ENCODE results near the gene LUM. TPM values are rescaled to one million over a fixed set of nuclear protein-coding genes. Genes with fewer than 3 reads are reported as not detected.
"Not testable (repeated sequence)": the region's sequence is repeated elsewhere in the genome, so short reads cannot be mapped to it uniquely, and the experiment has no call there.

LUM gene
- polyA plus RNA-seq, 4 donors, result 48.8 to 135 (median 89.6) TPM

- DNase-seq (ENCODE audit: low read depth in 4 of 4, low spot score in 3 of 4), result no peak
Measured at GRCh38 chr12:91110311-91110924, 876 bp downstream of the LUM start.

GRCh38 chr12:91109581-91110310 is 1.5 kb downstream of the LUM start:
- DNase-seq (ENCODE audit: low read depth in 4 of 4, low spot score in 3 of 4), result no peak

GRCh38 chr12:91109148-91109564 is 2.1 kb downstream of the LUM start:
- DNase-seq (ENCODE audit: low read depth in 4 of 4, low spot score in 3 of 4), result no peak

DNA sequence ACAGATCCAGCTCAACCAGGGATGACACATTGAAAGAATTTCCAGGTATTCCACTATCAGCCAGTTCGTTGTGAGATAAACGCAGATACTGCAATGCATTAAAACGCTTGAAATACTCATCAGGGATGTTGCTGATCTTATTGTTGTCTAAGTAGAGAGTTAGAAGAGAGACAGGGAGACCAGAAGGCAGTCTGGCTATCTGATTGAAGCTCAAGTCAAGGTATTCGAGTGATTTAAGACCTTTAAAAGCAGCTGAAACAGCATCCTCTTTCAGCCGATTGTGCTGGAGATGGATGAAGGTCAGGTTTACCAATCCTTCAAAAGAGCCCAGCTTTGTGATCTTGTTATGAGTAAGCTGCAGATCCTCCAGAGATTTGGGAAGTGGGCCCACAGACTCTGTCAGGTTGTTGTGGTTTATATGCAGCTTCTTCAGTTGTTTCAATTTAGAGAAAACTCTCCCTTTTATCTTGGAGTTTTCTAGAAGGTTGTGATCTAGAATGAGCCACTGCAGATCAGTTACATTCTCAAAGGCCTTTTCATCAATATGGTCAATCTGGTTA is 3.0 kb downstream of the LUM start:
- no peak for DNase-seq (ENCODE audit: low read depth in 4 of 4, low spot score in 3 of 4)

- DNase-seq (ENCODE audit: low read depth in 4 of 4, low spot score in 3 of 4), result no peak
Measured at GRCh38 chr12:91106283-91106682, 5.0 kb downstream of the LUM start.

DNA sequence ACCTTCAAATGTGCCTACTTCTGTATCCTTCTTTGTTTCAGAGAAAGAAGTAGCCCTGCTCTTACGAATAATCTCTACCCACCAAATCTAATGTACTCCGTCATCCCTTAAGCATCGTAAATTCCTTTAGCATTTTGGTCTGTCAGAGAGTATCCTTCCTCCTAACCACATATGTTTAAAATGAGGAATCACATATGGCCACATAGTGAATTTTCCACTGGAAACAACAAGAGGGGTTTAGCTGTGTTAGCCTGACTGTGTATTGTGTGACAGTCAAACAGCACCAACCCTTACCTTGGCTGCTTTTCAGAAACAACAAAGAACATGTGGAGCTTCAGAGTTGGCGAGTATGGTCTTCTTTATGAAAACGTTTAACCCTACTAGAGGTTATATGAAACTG is 5.5 kb downstream of the LUM start:
- DNase-seq (ENCODE audit: low read depth in 4 of 4, low spot score in 3 of 4), result no peak

DNA sequence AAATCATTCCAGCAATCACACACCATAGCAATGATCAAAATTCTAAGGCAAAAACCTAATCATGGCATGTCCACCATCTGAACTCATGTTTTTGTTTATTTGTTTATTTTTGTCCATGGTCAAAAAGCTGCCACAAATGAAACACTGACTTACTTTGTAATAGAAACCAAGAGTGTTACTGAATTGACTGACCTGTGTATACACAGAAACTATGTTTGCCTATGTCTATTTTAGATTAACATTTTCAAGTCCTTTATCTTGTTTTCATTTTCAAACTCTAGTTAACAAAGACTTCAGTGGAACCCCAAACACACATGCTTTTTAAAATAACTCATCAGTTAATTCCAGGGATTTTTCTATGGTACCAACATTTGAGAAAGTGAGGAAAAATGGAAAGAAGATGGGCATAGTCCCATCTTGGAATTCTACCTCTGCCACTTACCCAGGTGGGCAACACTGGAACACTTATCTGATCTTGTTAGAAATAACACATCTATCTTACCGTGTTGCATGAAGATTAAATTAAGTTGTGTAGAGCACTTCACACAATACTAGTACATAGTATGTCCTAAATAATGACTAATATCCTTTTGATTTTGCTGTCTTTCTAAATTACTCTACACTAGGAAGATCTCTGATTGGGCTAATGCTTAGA is 6.4 kb downstream of the LUM start:
- DNase-seq (ENCODE audit: low read depth in 4 of 4, low spot score in 3 of 4), result no peak

GRCh38 chr12:91103624-91104023 is 7.7 kb downstream of the LUM start:
- no peak for DNase-seq (ENCODE audit: low read depth in 4 of 4, low spot score in 3 of 4)

DNA sequence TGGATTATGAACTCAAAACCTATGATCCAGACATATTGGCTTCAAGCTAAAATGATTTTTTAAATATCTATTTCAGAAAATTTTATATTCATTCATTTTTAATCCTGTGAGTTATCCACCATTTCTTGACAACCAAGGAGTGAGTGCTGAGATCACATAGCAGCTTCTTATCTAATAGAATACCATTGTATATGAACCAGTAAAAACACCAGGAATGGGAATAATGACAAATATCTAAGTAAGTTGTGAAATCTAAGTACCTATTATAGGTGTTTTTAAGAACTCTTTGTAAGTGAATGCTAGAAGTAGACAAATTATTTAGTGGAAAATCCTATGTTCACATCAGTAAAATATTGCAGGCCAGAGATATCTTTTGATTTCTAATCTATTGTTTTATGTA is 8.2 kb downstream of the LUM start:
- DNase-seq (ENCODE audit: low read depth in 4 of 4, low spot score in 3 of 4), result no peak

GRCh38 chr12:91100906-91101305 is 10.4 kb downstream of the LUM start:
- DNase-seq (ENCODE audit: low read depth in 4 of 4, low spot score in 3 of 4), result no peak

DNA sequence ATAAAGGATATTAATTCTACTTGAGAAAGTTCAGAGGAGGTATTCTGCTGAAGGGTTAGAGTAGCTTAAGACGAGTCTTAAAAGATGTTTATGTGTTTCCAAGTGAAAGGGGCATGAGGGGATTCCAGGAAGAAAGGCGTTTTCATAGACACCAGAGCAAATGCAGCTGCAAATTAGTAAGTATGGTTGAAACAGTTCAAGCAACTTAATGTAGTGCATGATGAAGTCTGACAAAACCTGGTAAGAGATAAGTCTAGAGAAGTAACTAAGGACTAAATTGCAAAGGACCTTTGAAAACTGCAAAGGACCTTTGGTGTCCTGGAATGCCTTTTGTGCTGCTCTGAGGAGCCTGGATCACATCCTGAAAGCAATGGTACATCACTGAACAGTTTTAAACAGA is 11.5 kb downstream of the LUM start:
- no peak for DNase-seq (ENCODE audit: low read depth in 4 of 4, low spot score in 3 of 4)

GRCh38 chr12:91099341-91099740 is 12.0 kb downstream of the LUM start:
- DNase-seq (ENCODE audit: low read depth in 4 of 4, low spot score in 3 of 4), result no peak

GRCh38 chr12:91098941-91099340 is 12.4 kb downstream of the LUM start:
- DNase-seq (ENCODE audit: low read depth in 4 of 4, low spot score in 3 of 4), result no peak

- no peak for DNase-seq (ENCODE audit: low read depth in 4 of 4, low spot score in 3 of 4)
Measured at GRCh38 chr12:91098461-91098860, 12.8 kb downstream of the LUM start.

DNA sequence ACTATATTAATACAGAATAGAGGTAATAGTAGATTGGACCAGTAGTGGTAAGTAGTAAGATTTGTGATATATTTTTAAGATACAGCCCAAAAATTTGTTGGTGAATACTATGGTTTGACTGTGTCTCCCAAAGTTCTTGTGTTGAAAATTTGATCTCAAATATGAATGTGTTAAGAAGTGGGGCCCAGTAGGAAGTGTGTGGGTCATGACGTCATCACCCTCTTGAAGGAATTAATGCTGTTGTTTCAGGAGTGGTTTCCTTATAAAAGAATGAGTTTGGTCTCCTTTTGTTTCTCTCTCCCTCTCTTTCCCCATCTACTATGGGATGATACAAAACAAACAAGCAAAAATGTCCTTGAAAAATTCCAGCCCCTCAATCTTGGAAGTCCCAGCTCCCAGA is 16.3 kb downstream of the LUM start:
- DNase-seq (ENCODE audit: low read depth in 4 of 4, low spot score in 3 of 4), result no peak

- DNase-seq (ENCODE audit: low read depth in 4 of 4, low spot score in 3 of 4), result no peak
Measured at GRCh38 chr12:91094032-91094662, 17.1 kb downstream of the LUM start.

- DNase-seq (ENCODE audit: low read depth in 4 of 4, low spot score in 3 of 4), result no peak
Measured at GRCh38 chr12:91093341-91093740, 18.0 kb downstream of the LUM start.

- no peak for DNase-seq (ENCODE audit: low read depth in 4 of 4, low spot score in 3 of 4)
Measured at GRCh38 chr12:91091916-91092715, 19.2 kb downstream of the LUM start.

DNA sequence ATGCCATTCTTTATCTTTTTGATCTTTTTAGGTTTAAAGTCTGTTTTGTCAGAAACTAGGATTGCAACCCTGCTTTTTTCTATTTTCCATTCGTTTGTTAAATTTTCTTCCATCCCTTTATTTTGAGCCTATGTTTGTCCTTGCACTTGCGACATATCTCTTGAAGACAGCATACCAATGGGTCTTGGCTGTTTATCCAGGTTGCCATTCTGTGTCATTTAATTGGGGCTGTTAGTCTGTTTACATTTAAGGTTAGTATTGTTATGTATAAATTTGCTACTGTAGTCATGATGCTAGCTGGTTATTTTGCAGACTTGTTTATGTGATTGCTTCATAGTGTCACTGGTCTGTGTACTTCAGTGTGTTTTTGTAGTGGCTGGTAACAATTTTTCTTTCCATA is 21.3 kb downstream of the LUM start:
- not testable (repeated sequence) for DNase-seq (ENCODE audit: low read depth in 4 of 4, low spot score in 3 of 4)

DNA sequence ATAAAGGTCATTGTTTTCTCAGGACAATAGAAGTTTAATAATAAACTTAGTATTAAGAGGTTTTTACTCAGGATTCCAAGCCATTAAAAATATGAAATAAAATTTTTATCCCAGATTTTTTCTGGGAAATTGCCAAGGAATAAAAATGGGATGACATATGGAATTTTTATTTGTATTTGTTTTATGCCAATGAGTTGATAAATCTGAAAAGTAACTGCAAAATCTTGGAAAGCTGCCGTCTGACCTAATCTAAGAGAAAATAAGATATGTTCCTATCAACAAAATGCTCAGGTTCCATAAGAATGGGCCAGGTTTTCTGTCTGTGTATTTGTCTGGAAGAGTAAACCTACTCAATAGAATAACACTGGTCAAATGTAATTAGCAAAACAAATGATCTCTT is 31.3 kb downstream of the LUM start:
- DNase-seq (ENCODE audit: low read depth in 4 of 4, low spot score in 3 of 4), result no peak
